Body of pancreas (tissue), 4 donors: Measurements from ENCODE around the gene CDH4.

Experiments
- CTCF ChIP-seq, 7 experiments: fragments of 450-650 bp in 4 of 7; fragments of 200-600 bp in 3 of 7; sonication (generic) in 3 of 7; IDR thresholded peaks; one replicate each; pipeline ENCODE4 v1.5.1; 2016 to 2019; ENCODE audit warnings: antibody characterized with exemption in 7 of 7
- POLR2A ChIP-seq, 3 donors: fragments of 450-650 bp; IDR thresholded peaks; one replicate each; pipeline ENCODE4 v1.6.1; 2016; ENCODE audit warnings: antibody characterized with exemption in 3 of 3, mild to moderate bottlenecking in 2 of 3

DNA sequence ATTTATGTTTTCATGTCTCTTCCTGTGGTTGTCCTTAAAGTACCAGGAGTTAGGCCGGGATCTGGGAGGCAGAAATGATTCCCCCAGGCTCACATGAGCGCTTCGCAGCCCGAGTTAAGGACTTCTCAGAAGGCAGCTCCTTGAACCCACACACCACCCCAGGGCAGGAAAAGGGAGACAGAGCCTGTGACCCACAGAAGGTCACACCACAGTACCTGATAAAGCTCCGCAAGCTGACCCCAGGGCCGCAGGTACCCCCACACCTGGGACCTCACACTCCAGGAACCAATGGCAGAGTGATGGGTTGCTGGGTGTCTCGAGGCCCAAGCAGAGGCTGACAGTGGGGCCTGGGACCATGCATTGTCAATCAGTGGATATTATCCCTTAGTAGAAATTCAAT, 207.6 kb downstream of the CDH4 start:
- TF ChIP-seq CTCF (IDR thresholded peaks at IDR 0.05) (no peak), POLR2A (IDR thresholded peaks at IDR 0.05) (no peak)
